T follicular helper cell (primary cell): ENCODE data around the gene BCL3.

Experiments used
- DNase-seq: peaks from one replicate; pipeline ENCODE4 v3.0.0-alpha.2; 2020; ENCODE audit warnings: low read depth

The BCL3 gene

GRCh38 chr19:44794610-44795009 is 46.1 kb downstream of the BCL3 start:
- DNase-seq = no peak

GRCh38 chr19:44795398-44795987 is 47.0 kb downstream of the BCL3 start:
- DNase-seq = no peak

- DNase-seq = no peak
Observed at GRCh38 chr19:44796701-44797115, 48.2 kb downstream of the BCL3 start.

DNA sequence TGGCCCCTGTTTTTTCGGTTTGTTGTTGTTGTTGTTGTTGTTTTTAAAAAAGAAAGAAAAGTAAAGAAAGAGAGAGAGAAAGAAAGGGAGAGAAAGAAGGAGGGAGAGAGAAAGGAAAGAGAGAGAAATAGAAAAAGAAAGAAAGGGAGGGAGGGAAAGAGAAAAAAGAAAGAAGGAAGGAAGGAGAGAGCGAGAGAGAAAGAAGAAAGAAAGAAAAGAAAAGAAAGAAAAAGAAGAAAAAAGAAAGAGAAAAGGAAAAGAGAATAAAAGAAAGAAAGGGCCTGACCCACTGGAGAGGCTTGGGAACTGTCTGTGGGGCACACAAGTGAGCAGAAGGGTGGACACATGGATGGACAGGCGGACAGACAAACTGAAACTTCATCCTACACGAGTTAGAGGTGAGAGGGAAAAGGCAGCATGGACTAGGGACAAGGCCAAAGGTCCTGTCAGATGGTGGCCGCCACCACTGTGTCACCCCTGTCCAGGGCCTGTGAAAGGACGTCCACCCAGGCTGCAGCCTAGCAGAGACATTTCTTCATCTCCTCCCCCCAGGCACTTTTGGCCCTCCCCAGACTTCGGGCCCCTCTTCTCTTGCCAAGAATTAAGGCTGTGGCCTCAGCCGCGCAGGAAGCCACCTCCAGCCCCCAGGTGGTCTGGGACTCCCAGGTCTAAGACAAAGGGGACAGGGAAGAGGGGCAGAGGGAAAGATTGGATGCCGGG is 51.3 kb downstream of the BCL3 start:
- DNase-seq = no peak

- peak; percentile 71 for DNase-seq
Observed at GRCh38 chr19:44800461-44800860, 52.0 kb downstream of the BCL3 start.

DNA sequence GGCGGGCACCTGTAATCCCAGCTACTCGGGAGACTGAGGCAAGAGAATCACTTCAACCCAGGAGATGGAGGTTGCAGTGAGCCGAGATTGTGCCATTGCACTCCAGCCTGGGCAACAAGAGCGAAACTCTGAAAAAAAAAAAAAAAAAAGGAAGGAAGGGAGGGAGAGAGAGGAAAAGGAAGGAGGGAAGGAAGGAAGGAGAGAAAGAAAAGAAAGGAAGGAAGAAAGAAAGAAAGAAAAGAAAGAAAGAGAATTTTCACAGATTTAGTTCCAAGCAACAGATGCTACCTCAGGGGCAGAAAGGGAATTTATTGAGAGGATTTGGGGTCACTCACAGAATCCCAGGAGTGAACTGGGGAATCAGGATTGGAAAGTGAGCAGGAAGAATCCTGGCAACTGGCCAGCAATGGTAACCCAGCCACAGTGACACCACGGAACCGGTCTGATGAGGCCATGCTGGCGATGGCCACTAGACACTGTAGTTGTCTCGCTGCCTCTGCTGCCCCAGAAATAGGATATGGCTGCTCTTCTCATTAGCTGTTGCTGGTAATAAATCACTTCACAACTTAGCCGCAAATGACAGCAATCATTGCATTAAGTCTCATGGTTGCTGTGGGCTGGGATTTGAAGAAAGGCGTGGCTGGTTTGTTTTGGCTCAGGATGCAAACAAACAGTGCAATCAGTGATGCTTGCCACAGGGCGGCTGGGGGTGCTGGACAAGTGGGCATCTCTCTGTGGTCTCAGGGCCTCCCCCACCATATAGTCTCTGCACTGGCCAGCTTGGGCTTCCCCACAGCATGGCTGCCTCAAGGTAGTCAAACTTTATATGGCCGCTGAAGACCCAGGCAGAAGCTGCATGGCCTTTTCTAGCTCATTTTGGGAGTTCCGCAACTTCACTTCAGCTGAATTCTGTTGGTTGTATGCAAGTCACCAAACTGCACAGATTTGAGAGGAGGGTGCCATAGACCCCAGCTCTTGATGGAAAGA is 55.2 kb downstream of the BCL3 start:
- DNase-seq = no peak

DNA sequence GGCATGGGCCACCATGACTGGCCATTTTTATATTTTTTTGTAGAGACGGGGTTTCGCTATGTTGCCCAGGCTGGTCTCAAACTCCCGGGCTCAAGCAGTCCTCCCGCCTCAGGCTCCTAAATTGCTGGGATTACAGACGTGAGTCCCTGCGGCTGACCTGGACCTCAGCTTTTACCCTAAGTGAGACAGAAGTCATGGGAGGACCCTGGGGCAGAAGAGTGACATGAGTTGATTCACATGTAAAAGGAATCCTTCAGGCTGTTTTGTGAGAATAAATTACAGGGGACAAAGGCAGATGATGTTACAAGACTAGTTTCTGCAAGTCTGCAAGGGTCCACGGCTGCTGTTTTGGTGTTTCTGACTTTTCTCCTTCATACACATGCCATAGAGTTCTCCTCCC is 57.8 kb downstream of the BCL3 start:
- DNase-seq = no peak

GRCh38 chr19:44807162-44807561 is 58.7 kb downstream of the BCL3 start:
- no peak for DNase-seq

GRCh38 chr19:44807652-44808462 is 59.3 kb downstream of the BCL3 start:
- no peak for DNase-seq

- DNase-seq = no peak
Observed at GRCh38 chr19:44808463-44809371, 60.2 kb downstream of the BCL3 start, which contains the start of gene BCAM. TSS of gene BCAM (plus strand) at chr19:44809103. CDS start at chr19:44809125, 22 bp downstream.
